HL-60 (cell line): ENCODE data around the gene KCNH5.

Source experiments
- DNase-seq, 2 experiments: peaks; one replicate each; pipeline ENCODE4 v3.0.0-alpha.2; 2010 to 2020; ENCODE audit warnings: low read depth in 1 of 2, low spot score in 1 of 2
- H3K27ac ChIP-seq: fragments of 250-450 bp; sonication (Bioruptor Pico); replicated peaks from 2 replicates; pipeline ENCODE4 v1.5.1; 2020; ENCODE audit warnings: mild to moderate bottlenecking, moderate library complexity
- H3K27me3 ChIP-seq: fragments of 250-450 bp; sonication (Bioruptor Pico); 2 replicates; pipeline ENCODE4 v1.5.1; 2021; ENCODE audit warnings: mild to moderate bottlenecking, moderate library complexity; ENCODE audit not compliant: insufficient read depth, poor library complexity, severe bottlenecking
- H3K4me3 ChIP-seq: replicated peaks from 2 replicates; pipeline ENCODE4 v1.5.1; 2011; ENCODE audit warnings: mild to moderate bottlenecking, control low read depth, low read length; ENCODE audit not compliant: insufficient read depth
- CTCF ChIP-seq: IDR thresholded peaks from one replicate; pipeline ENCODE4 v1.5.1; 2011; ENCODE audit warnings: low read length, control low read depth, inconsistent platforms; ENCODE audit not compliant: insufficient read depth
- GABPA ChIP-seq: IDR thresholded peaks from 2 replicates; pipeline ENCODE4 v1.6.1; 2012; ENCODE audit warnings: low read depth
- POLR2AphosphoS5 ChIP-seq: IDR thresholded peaks from 2 replicates; pipeline ENCODE4 v1.6.1; 2012; ENCODE audit warnings: low read depth
- REST ChIP-seq: IDR thresholded peaks from 2 replicates; pipeline ENCODE4 v1.6.1; 2012; ENCODE audit warnings: low read depth; ENCODE audit not compliant: insufficient replicate concordance
- SPI1 ChIP-seq: IDR thresholded peaks from 2 replicates; pipeline ENCODE4 v1.6.1; 2012; ENCODE audit warnings: low read depth, mild to moderate bottlenecking, borderline replicate concordance

KCNH5 gene

GRCh38 chr14:62722406-62722805 lies 322.9 kb downstream of the KCNH5 start:
- no peak for DNase-seq
- no peak overlapping the region for H3K27ac ChIP-seq

DNA sequence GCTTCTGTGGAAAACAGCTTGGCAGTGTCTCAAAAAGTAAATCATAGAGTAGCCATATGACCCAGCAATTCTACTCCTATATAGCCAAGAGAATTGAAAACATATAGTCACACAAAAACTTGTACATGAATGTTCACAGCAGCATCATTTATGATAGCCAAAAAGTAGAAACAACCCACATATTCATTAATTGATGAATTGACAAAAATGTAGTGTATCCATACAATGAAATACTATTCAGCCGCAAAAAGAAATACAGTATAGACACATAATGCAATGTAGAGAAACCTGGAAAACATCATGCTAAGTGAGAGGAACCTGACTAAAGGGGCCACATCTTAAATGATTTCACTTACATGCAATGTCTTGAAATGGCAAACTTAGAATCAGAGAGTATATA lies 326.6 kb downstream of the KCNH5 start:
- H3K27me3 ChIP-seq, result no peaks in the 10 kb centered on the region
- H3K4me3 ChIP-seq, result no peak overlapping the region
- no peak overlapping the region for H3K27ac ChIP-seq
- DNase-seq, result no peak
- no peak for TF ChIP-seq POLR2AphosphoS5
- no peak for TF ChIP-seq REST
- no peak for TF ChIP-seq GABPA
- no peak for TF ChIP-seq CTCF
- no peak for TF ChIP-seq SPI1

More at GRCh38 chr14:62722406-62722805, 322.9 kb downstream of the KCNH5 start:
- Histone ChIP-seq H3K4me3 (no peak overlapping the region), H3K27me3 (no peaks in the 10 kb centered on the region)
- TF ChIP-seq SPI1 (no peak), POLR2AphosphoS5 (no peak), CTCF (no peak)

DNA sequence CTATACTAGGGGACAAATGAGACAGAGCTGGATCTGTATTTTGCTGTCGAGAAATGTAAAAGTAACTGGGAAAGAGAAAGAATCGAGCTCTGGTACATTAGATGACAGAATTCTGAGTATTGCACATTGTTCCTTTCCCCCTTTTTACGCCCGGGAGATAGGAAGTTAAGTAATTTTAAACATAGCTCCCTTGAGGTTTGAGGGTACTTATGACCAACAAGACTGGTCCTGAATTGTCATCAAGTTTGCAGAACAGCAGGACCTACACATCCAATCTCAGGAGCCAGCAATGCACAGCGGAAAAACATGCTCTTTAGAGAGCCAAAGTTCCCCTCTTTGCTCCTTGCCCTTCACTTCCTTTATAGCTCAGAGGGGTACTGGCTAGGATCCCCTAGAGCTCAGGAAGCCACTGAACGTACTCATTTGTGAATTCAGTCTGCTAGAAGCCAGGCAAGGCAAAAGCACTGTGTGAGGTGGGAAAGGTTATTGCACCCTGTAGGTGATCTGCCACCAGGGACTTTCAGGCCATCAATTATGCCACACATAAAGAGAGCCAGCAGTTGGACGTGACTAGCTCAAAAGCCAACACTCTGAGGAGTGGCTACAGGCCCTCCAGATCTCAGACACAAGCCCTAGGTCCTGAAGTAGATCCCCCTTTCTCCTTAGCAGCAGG lies 333.8 kb downstream of the KCNH5 start:
- H3K27me3 ChIP-seq, result no peaks in the 10 kb centered on the region
- H3K4me3 ChIP-seq, result no peak overlapping the region
- no peak for DNase-seq
- TF ChIP-seq POLR2AphosphoS5 (no peak), CTCF (no peak), SPI1 (no peak), REST (no peak), GABPA (no peak)
- no peak overlapping the region for H3K27ac ChIP-seq

- TF ChIP-seq POLR2AphosphoS5 (no peak), REST (no peak), CTCF (no peak), GABPA (no peak), SPI1 (no peak)
- DNase-seq, result no peak
- Histone ChIP-seq H3K27me3 (no peaks in the 10 kb centered on the region), H3K27ac (no peak overlapping the region), H3K4me3 (no peak overlapping the region)
Observed at GRCh38 chr14:62710811-62711210, 334.4 kb downstream of the KCNH5 start.
